BE2C (cell line): ENCODE results near the gene SCO2.
A peak's percentile ranks its signal among the peaks of the same experiment; 100 is the strongest.

Source experiments
- DNase-seq: peaks from one replicate; pipeline ENCODE4 v3.0.0-alpha.2; 2020
- H3K27me3 ChIP-seq: fragments of 250-450 bp; sonication (Bioruptor Pico); 2 replicates; pipeline ENCODE4 v1.5.1; 2020; ENCODE audit warnings: mild to moderate bottlenecking
- H3K36me3 ChIP-seq: fragments of 250-450 bp; sonication (Bioruptor Pico); 2 replicates; pipeline ENCODE4 v1.5.1; 2020; ENCODE audit warnings: mild to moderate bottlenecking
- H3K4me1 ChIP-seq: fragments of 250-450 bp; sonication (Bioruptor Pico); 2 replicates; pipeline ENCODE4 v1.5.1; 2020
- H3K4me3 ChIP-seq: 2 replicates; pipeline ENCODE4 v1.5.1; 2011; ENCODE audit warnings: low read depth, low read length
- H3K9me3 ChIP-seq: fragments of 250-450 bp; sonication (Bioruptor Pico); 2 replicates; pipeline ENCODE4 v1.5.1; 2020
- CTCF ChIP-seq: IDR thresholded peaks from 2 replicates; pipeline ENCODE4 v1.5.1; 2012; ENCODE audit warnings: mild to moderate bottlenecking, low read depth, low read length

Gene SCO2

GRCh38 chr22:50498322-50498890 lies 27.0 kb downstream of the SCO2 start:
- Histone ChIP-seq H3K4me1 (no peaks in the 10 kb centered on the region), H3K27me3 (no peaks in the 10 kb centered on the region), H3K36me3 (peaks cover 4% of the 10 kb centered on the region), H3K4me3 (peak overlapping the region; percentile 2; the same call in 1 of the 2 replicates), H3K9me3 (no peaks in the 10 kb centered on the region)
- peak; percentile 87 for TF ChIP-seq CTCF
- DNase-seq = peak; percentile 83

GRCh38 chr22:50497093-50497492 lies 28.3 kb downstream of the SCO2 start:
- Histone ChIP-seq H3K4me3 (no peak overlapping the region), H3K27me3 (no peaks in the 10 kb centered on the region), H3K4me1 (no peaks in the 10 kb centered on the region), H3K9me3 (no peaks in the 10 kb centered on the region), H3K36me3 (no peaks in the 10 kb centered on the region; the same call in 1 of the 2 replicates)
- TF ChIP-seq CTCF = no peak
- DNase-seq = no peak

- Histone ChIP-seq H3K36me3 (no peaks in the 10 kb centered on the region), H3K27me3 (no peaks in the 10 kb centered on the region), H3K4me3 (no peak overlapping the region), H3K9me3 (no peaks in the 10 kb centered on the region), H3K4me1 (no peaks in the 10 kb centered on the region; the same call in 1 of the 2 replicates)
- peak; percentile 42 for DNase-seq
- TF ChIP-seq CTCF = no peak
Measured at GRCh38 chr22:50490531-50491308, 34.7 kb downstream of the SCO2 start.

GRCh38 chr22:50489363-50490243 lies 35.8 kb downstream of the SCO2 start:
- no peak overlapping the region for H3K4me3 ChIP-seq
- peaks cover 4% of the 10 kb centered on the region for H3K4me1 ChIP-seq
- DNase-seq = peak; percentile 20
- no peaks in the 10 kb centered on the region for H3K36me3 ChIP-seq
- H3K9me3 ChIP-seq = no peaks in the 10 kb centered on the region
- no peaks in the 10 kb centered on the region for H3K27me3 ChIP-seq
- no peak for TF ChIP-seq CTCF

GRCh38 chr22:50488886-50489285 lies 36.5 kb downstream of the SCO2 start:
- no peaks in the 10 kb centered on the region for H3K36me3 ChIP-seq
- no peaks in the 10 kb centered on the region for H3K27me3 ChIP-seq
- peaks cover 4% of the 10 kb centered on the region for H3K4me1 ChIP-seq
- no peaks in the 10 kb centered on the region for H3K9me3 ChIP-seq
- H3K4me3 ChIP-seq = no peak overlapping the region
- no peak for DNase-seq
- no peak for TF ChIP-seq CTCF
